Breast epithelium (tissue), 3 donors: ENCODE measurements around the gene MGAT1.

ENCODE experiments used
- POLR2A ChIP-seq: fragments of 450-650 bp; IDR thresholded peaks from one replicate; pipeline ENCODE4 v1.6.1; 2016; ENCODE audit warnings: antibody characterized with exemption, mild to moderate bottlenecking, moderate library complexity
- POLR2AphosphoS5 ChIP-seq, 3 donors: sonication (generic); formaldehyde crosslinking; IDR thresholded peaks; one replicate each; pipeline ENCODE4 v1.6.1; 2017; ENCODE audit warnings: antibody characterized with exemption in 3 of 3
- TF ChIP-seq, protein P1 (sequence below), 3 donors: fragments of 450-650 bp; IDR thresholded peaks; one replicate each; pipeline ENCODE4 v1.5.1; 2016 to 2017; ENCODE audit warnings: antibody characterized with exemption in 3 of 3, mild to moderate bottlenecking in 3 of 3, moderate library complexity in 3 of 3

DNA sequence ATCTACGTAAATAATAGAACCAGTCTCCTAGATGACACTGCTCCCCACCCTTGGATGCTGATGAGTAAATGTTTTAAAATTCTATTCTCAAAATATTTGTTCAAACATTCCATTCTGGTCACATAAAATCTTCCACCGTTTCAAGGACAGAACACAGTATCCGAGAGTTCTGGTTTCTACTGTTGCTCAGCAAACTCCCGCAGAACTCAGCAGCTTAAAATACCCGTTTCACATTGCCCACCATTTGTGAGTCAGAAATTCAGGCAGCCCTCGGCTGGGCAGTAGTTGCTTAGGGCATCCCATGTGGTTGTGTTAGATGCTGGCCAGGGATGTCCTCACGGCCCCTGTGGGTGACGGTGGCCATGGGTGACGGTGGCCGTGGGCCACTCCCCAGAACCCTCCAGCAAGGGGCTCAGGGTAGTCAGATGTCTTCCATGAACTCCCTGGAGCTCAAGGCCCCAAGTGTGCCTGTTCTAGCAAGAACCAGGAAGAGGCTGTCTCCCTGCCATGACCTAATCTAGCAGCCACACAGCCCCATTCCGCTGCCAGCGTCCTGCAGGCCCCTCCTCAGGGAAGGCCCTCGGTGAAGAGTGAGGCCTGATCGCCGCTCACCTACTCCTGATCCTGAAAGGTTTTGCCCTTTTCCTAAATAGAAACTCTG lies 17.4 kb downstream of the MGAT1 start:
- TF ChIP-seq, protein P1, sequence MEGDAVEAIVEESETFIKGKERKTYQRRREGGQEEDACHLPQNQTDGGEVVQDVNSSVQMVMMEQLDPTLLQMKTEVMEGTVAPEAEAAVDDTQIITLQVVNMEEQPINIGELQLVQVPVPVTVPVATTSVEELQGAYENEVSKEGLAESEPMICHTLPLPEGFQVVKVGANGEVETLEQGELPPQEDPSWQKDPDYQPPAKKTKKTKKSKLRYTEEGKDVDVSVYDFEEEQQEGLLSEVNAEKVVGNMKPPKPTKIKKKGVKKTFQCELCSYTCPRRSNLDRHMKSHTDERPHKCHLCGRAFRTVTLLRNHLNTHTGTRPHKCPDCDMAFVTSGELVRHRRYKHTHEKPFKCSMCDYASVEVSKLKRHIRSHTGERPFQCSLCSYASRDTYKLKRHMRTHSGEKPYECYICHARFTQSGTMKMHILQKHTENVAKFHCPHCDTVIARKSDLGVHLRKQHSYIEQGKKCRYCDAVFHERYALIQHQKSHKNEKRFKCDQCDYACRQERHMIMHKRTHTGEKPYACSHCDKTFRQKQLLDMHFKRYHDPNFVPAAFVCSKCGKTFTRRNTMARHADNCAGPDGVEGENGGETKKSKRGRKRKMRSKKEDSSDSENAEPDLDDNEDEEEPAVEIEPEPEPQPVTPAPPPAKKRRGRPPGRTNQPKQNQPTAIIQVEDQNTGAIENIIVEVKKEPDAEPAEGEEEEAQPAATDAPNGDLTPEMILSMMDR (IDR thresholded peaks at IDR 0.05) = no peak
- no peak for TF ChIP-seq POLR2A
- no peak for TF ChIP-seq POLR2AphosphoS5 (IDR thresholded peaks at IDR 0.05)
